Measurements from ENCODE around the gene RHOBTB3.
"Not testable (repeated sequence)": the region's sequence is repeated elsewhere in the genome, so short reads cannot be mapped to it uniquely, and the experiment has no call there.

Gene RHOBTB3

GRCh38 chr5:95822043-95822541 is 91.0 kb downstream of the RHOBTB3 start:
- DNase-seq = peak in 1 of 5 donors; percentile 28

DNA sequence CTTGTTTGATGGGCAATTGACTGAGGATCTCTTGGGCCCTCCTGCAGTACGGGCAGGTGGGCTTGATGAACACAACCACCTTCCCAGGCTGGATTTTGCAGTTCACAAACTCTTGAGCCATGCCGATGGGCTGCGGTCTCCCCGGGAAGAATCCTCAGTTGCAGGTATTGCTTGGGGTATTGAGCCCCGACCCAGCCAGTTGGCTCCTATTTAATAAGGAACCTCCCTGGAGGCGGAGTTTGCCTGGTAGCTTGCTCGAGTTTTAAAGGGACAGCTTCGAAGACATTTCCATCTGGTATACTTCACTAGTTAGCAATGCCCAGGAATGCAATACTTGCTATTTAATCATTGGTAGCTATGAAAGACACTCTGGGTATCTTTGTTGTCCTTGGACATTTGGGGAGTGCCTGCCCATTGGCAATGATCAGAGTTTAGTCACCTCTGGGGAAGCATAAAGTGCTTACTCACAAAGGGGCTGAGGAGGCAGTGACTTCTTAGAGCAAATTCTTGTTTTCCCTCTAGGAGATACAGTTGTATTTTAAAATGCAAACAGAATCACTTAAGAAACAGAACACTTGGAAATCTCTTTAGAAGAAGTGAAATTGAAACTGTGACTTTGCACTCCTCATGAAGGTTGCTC is 91.5 kb downstream of the RHOBTB3 start, which contains the start of gene GLRX:
Gene GLRX, minus strand, starts transcription at position 185 of the 640 bp plus-strand sequence. Its CDS starts 64 bp downstream, at position 121.
- peak in 4 of 5 donors; percentile 37 to 72 (median 52) for DNase-seq

DNA sequence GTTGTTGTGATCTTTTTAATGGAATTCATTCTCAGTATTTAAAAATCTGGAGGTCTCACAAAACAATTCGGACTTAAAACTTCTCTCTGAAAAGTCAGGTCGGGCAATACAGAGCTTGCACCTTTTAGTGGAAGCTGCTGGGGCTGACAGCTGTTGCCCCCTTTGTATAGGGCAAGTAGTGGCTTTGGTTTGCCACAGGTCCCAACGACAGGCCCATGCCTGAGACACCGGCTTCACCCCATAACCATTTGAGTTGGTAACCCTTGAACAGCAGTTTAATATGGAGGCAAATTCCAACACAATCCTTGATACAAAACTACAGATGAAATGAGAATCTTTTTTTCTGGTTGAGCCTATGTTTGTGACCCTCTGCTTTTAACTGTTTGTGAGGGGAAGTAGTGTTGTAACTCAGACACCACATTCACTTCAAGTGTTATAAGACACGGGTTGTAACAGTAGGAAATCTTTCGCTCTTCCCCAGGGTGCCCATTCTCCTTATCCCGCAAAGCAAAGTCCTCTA is 92.1 kb downstream of the RHOBTB3 start:
- peak in 1 of 5 donors; percentile 17 for DNase-seq

- peak in 4 of 5 donors; percentile 48 to 85 (median 56) for DNase-seq
These were observed 92.8 kb downstream of the RHOBTB3 start for GRCh38 chr5:95823738-95824609.

DNA sequence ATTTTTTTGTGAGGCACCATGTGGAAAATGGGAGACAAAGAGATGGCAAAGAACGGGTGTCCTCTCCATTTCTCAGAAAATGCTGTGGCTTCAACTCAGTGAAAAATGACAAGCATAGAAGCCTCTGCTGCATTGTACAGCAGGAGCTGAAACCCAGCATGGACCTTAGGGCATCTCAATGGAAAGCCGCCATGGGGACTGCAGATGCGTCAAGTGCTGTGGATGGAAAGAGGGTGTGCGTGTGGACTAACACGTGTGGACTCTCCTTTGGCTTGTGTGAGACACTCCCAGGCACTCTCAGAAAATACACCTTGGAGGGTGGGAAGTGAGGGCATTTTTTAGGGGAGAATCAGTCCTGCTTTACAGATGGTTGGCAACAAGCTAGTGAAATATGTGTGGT is 93.6 kb downstream of the RHOBTB3 start:
- DNase-seq = no peak

DNA sequence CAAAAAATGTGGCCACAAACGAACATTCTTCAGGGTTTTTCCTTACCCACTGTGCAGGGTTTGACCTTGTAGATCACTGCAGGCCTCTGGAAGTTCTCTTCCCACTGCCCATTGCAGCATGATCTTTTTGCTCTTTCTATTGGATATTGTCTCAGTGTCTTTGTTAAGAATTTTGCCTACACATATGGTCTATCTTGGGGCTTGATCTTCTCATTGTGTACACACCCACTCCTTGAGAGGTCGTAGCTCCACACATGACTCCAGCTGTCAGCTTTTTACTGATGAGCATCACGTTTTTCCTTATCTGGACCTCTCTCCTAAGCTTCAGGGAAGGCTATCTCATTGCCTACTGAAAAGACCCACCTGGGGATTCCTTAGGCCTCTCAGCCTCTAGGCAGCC is 94.4 kb downstream of the RHOBTB3 start:
- no peak for DNase-seq

DNA sequence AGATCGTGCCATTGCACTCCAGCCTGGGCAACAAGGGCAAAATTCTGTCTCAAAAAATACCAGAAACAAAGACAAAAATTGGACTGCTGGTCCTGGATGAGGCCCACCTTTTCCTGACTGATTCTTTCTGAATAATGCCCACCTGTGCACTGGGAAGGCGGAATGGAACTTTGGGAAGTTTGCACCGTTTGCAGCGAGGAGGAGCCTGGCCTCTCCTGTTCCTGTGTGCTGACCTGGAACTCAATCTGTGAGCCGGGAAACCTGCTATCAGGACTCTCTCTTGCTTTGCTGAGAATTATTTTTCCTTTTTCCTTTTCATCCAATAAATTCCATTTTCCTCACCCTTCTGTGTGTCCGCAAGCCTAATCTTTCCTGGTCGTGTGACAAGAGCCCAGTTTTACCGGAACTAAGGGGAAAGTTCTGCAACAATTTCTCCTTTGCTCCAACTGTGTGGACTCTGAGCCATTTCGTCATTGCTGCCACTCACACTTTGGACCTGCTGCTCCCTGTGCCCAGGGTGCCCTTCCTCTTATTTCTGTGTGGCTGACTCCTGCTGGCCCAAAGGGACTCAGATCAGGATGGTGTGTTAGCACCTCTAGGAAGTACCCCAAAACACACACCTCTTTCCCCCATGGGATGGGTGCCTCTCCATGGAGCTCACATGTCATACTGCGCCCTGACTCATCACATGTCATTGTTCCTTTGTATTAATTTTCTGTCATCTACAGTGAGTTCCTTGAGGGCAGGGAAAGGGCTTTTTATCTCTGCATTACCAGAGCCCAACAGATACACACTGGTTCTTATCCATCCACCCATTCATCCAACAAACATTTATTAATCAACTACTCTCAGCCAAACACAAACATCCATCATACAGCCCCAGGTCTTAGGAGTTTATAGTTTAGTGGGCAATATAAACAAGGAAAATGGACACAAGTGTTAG is 96.1 kb downstream of the RHOBTB3 start:
- DNase-seq = no peak

DNA sequence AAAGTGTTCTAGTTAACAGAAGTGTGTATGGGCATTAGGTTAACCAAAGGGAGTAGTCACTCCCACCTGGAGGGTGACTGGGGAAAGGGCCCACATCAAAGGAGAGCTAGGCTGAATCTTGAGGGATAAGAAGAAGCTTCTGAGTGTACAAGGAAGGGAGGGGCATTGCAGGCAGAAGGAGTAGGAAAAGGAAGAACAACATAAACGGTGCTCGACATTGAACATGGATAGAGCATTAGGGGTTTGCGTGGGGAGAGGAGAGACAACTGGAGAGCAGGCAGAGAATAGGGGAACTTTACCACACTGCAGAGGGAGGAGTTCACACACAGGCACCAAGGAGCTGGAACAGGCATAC is 96.7 kb downstream of the RHOBTB3 start:
- DNase-seq = no peak

DNA sequence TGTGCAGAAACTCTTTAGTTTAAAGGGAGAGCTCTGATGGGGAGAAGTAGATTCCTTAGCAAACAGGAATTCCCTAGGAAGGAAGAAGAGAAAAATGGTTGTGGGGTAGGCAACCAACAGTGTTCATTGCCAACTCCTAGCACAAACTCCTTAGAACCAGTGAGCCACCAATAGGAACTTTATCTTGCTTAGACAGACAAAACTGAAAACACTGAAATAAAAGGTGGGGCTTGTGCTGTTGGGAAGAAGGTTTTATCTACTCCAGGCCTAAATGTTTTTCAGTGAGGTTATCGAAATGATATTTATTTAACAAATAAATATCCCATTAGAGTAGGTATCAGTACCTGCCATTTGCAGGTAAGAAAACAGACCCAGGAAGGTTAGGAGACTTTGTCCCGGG is 99.1 kb downstream of the RHOBTB3 start:
- no peak for DNase-seq

- no peak for DNase-seq
These were observed 101.5 kb downstream of the RHOBTB3 start for GRCh38 chr5:95832664-95833063.

DNA sequence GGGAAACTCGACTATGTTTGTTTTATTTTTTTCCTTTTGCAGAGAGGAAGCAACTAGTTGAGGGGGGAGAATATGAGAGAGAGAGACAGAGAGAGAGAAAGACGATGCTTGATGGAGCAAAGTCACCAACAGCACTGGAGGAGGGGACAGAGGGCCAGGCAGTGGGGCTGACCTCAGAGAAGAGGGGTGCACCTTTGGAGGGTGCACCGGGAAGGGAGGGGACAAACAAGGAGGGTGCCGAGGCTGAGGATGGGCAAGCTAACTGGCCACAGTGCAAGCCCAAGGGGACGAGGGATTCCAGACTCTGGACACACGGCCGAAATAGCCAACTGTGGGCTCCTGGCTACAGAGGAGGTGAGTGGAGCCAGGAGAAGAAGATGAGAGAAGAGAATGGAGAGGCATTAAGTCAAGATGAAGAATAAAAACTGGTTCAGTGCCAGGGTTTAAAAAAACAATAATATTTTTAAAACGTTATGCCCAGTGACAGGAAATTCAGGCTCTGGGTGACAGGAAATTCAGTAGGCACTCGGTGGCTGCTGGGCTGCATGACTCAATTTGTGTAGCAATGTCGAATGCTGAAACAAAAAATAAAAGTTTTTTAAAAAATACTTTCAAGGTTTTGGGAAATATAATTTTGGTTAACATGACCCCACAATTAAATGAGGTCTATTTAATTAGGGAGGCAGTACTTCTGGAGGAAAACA is 104.7 kb downstream of the RHOBTB3 start:
- peak in 1 of 5 donors; percentile 34 for DNase-seq

GRCh38 chr5:95836544-95836943 is 105.4 kb downstream of the RHOBTB3 start:
- no peak for DNase-seq

- DNase-seq = not testable (repeated sequence)
These were observed 105.8 kb downstream of the RHOBTB3 start for GRCh38 chr5:95836971-95837370.

GRCh38 chr5:95837492-95837891 is 106.4 kb downstream of the RHOBTB3 start:
- DNase-seq = no peak

- no peak for DNase-seq
These were observed 106.9 kb downstream of the RHOBTB3 start for GRCh38 chr5:95838001-95838520.

- no peak for DNase-seq
These were observed 107.4 kb downstream of the RHOBTB3 start for GRCh38 chr5:95838556-95838955.

DNA sequence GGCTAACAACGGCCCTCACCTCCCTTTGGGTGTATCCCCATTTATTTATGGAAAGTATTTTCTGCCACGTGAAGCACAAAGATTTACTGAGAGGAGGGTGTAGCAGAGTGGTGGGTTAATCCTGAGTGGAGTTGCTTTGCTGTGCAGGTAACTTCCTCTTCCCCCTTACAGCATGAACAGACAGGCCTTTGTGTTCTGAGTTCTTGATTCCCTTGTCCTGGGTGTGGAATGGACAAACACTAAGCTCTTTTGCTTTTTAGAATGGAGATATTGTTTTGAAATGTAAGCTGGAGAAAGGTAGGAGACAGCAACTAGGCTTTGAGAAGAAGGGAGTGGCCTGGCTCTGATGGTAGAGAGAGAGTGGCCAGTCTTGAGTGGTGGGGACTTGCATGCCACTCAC is 108.5 kb downstream of the RHOBTB3 start:
- no peak for DNase-seq

DNA sequence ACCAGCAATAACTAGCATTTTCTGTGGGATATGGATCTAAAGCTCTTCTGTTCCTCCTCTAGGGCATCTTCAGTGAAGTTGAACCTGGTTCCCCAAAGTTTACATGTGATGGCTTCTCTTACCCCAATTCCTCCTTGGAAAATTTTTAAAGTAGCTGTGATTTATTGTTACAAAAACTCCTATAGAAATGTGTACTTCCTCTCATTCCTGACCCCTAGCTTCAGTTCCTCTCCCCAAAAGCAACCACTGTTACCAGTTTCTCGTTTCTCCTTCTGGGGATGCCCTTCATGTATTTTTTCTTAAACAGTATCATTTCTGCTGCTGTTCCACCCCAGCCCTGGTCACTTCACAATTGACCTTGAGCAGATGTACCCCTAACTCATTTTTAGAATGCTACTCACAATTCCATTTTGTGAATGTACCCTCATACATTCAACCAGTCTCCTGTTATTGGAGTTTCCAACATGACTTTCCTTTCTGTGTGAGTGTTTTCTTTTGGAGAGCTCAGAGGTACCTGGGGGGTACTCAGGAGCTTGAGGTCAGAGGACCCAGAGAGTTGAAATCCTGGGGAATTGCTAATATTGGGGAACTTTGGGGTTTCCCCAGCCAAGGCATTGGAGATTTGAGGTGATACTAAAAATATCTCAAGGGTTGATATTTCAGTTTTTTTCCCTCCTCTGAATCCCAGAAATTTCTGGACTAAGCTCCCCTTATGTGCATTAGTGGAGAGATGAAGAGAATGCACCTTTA is 110.0 kb downstream of the RHOBTB3 start:
- no peak for DNase-seq

GRCh38 chr5:95841914-95842812 is 111.0 kb downstream of the RHOBTB3 start:
- no peak for DNase-seq

Measured in T-helper 1 cell (primary cell).